Measurements from ENCODE around the gene DHX15.

GRCh38 chr4:24513718-24514117, 70.6 kb downstream of the DHX15 start:
- TF ChIP-seq CTCF (IDR thresholded peaks at IDR 0.05) = no peak
- no peak for TF ChIP-seq POLR2AphosphoS5 (IDR thresholded peaks at IDR 0.05)
